HL-60/S4 (cell line): ENCODE data around the gene MKLN1.
"Not testable (repeated sequence)": the region's sequence is repeated elsewhere in the genome, so short reads cannot be mapped to it uniquely, and the experiment has no call there.

ENCODE experiments used
- in situ Hi-C: fragments of 300-500 bp; cut with MboI; formaldehyde crosslinking; loops from 2 replicates; pipeline ENCODE4 v1.14.3; 2022; ENCODE audit warnings: low sequenced_read_pairs

MKLN1 gene

GRCh38 chr7:131455546-131455945 lies 127.9 kb downstream of the MKLN1 start:
- in situ Hi-C loops: no loop called here

GRCh38 chr7:131456338-131456737 lies 128.7 kb downstream of the MKLN1 start:
- in situ Hi-C loops: no loop called here

DNA sequence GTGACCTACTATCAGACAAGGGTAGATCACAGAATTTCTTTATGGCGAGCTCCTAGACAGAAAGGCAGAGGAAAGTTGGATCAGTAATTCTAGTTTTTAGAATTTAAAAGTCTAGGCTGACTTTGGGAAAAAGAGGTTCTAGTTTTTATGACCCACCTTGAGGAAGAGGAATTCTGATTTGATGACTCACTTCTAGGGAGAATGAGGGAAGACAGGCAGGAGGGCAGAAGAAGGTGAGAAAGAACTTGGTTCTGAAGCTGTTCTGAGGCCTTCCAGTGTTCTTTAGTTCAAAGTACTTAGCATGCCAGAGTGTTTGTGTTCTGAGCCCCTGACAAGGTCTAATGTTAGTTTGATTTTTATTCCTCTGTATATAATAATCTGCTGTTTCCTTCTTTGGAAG lies 131.6 kb downstream of the MKLN1 start:
- in situ Hi-C loops: no loop called here

GRCh38 chr7:131462059-131462458 lies 134.4 kb downstream of the MKLN1 start:
- in situ Hi-C loops: no loop called here

DNA sequence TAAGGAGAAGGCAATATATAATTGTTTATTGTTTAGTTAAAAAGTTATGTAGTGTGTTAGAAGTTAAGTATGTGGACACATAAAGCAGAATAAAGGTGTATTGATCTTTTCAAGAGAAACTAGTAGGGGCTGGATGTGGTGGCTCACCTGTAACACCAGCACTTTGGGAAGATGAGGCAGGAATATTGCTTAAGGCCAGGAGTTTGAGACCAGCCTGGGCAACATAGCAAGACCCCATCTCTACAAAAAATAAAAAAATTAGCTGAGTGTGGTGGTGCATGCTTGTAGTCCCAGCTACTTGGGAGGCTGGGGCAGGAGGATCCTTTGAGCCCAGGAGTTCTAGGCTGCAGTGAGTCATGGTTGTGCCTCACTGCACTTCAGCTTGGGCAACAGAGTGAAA lies 135.0 kb downstream of the MKLN1 start:
- in situ Hi-C loops: not testable (repeated sequence)

- in situ Hi-C loops: no loop called here
Measured at GRCh38 chr7:131466735-131467365, 139.2 kb downstream of the MKLN1 start.

- in situ Hi-C loops: no loop called here
Measured at GRCh38 chr7:131467788-131468187, 140.1 kb downstream of the MKLN1 start.

DNA sequence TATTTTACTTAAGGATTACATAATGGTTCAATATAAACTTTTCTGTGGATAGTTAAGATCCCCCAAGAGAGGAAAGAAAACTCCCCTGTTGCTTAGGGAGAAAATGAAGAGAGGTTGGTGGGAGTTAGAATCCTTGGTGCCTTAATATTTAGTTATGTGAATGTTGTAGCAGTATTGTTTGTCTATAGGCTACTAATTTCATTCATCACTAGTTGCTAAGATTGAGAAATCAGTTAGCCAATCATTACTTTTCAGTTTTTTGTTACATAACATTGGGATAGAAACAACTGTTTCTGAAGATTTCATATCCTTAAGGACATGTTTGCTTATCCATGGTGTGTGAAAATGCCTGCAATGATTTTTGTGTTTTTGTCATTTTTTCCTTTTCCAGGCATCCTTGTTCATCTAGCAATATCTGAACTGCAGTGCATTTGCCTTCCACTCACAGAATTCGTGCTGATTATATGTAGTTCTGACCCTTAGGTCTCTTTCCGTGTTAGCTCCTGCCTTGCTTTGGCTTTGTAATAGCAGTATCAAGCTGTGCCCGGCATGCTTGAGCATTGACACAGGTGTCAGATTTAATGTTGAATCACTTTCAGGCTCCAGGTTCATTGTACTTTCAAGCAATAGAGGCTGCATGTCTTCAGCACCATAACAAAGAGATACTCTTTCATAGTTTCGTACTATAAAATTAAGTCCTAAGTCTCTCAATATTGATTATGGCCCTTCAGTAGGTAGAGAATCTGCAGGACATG lies 143.8 kb downstream of the MKLN1 start:
- in situ Hi-C loops: no loop called here

- in situ Hi-C loops: no loop called here
Measured at GRCh38 chr7:131476740-131477139, 149.1 kb downstream of the MKLN1 start.

- in situ Hi-C loops: no loop called here
Measured at GRCh38 chr7:131480384-131481315, 153.0 kb downstream of the MKLN1 start.

DNA sequence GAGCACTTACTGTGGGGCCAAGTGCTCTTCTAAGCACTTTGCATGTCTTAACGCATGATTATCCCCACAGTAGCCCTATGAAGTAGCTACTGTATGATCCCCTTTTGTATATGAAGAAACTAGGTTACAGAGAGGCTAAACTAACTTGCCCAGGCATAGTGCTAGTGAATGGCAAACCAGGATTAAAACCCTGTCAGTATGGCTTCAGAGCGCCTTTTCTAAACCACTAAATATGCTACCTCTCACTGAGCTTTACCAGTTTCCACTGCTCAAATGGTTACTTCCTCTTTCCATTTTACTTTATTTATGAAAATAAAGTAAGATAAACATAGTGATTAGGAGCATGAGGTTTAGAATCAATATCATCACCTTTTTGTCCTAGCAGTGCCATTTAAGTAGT lies 155.1 kb downstream of the MKLN1 start:
- in situ Hi-C loops: no loop called here

DNA sequence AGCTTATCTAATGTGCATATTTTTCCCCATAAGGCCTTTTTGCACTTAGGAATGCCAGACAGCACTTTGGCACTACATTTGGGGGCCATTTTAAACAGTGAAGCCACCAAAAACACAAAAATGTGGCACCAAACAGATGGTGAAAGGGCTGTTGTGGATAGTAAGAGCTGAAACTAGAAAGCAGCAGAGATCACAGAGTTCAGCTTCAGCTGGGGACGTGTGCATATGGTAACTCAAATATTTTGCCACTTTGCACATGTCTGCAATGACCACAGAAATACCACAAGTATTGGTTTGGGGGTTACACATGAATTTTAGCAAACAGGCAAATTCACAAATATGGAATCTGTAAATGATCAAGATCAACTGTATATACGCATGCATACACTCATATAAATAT lies 155.9 kb downstream of the MKLN1 start:
- in situ Hi-C loops: no loop called here

- in situ Hi-C loops: no loop called here
Measured at GRCh38 chr7:131486346-131486745, 158.7 kb downstream of the MKLN1 start.

DNA sequence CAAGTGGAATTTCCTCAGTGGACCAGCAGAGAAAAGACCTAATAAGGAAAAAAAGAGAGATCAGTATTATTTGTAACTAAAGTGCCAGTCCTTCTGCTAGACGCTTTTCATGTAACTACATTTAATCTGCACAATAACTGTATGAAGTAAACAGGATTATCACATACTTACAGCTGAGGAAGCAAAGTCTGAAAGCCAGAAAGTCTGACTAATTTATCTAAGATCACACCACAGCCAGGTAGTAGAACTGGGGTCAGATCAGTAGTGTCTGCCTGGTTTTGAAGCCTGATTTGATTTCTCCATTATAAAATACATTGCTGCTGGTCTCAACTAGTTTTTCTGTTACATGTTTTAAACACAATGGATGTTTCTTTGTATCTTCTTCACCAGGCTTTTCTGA lies 159.5 kb downstream of the MKLN1 start:
- in situ Hi-C loops: no loop called here

DNA sequence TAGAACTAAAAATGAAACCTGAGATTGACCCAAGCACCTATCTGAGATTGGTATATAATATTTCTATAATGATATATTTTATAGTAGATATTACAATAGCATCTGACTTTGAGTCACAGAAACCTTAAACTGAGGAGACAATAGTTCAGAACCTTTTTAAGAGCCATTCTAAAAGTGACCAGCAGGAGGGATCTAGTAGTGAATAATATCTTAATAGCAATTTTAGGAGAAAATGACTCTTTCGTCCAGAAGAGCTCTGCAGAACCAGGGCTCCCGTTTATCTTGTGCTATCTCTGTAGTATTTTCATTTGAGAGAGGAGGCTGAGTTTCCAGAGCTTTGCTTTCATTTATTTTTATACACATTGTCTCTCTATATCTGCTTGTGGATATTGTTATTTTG lies 160.7 kb downstream of the MKLN1 start:
- in situ Hi-C loops: no loop called here

DNA sequence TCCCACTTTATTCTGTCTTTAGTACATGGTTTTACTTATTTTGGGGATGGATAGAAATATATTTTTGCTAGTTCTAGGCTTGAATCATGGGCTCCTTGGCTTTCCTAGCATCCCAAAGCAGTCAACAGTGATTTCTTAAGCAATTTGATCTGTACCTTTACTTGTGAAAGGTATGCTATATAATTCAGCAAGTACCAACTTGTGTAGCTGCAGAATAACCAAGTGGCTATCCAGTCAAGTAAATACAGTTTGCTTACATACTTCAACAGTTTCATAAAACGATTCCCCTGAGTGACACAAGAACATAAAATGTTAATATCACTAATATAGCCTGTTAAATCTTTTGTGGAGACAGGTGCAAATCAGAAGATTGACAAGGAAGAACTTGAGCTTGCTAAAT lies 161.5 kb downstream of the MKLN1 start:
- in situ Hi-C loops: no loop called here

DNA sequence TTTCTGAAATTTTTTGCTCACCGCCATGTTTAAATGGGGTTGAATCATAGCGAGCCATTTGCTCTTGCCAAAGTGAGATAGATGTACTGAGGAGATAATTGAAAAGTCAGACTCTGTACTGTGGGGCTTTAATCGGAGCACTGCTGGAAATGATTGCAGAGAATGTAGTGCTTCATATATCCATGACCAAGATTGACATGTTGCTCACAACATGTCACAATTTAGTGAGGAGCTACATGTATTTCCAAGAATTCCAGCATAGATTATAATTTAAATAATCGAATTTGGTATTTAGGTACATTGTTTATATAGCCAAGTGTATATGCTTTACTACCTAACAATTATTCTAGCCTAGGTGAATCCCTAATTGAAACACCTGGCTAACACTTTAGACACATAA lies 162.2 kb downstream of the MKLN1 start:
- in situ Hi-C loops: no loop called here

- in situ Hi-C loops: no loop called here
Measured at GRCh38 chr7:131493081-131493480, 165.4 kb downstream of the MKLN1 start.

- in situ Hi-C loops: no loop called here
Measured at GRCh38 chr7:131493581-131493980, 165.9 kb downstream of the MKLN1 start.

- in situ Hi-C loops: no loop called here
Measured at GRCh38 chr7:131494182-131494581, 166.5 kb downstream of the MKLN1 start.

- in situ Hi-C loops: no loop called here
Measured at GRCh38 chr7:131495669-131496498, 168.2 kb downstream of the MKLN1 start.
